ENCODE measurements around the gene PTMA.

- TF ChIP-seq CTCF (IDR thresholded peaks at IDR 0.05): no peak
- TF ChIP-seq POLR2A (IDR thresholded peaks at IDR 0.05): no peak
These were observed 9.3 kb upstream of the PTMA start for GRCh38 chr2:231699006-231699405.

All from thyroid gland (tissue), 4 donors.